ENCODE measurements around the gene USH2A.

GRCh38 chr1:216422821-216423520 is at the start of gene USH2A:
- TF ChIP-seq CTCF (IDR thresholded peaks at IDR 0.05) (no peak), POLR2A (IDR thresholded peaks at IDR 0.05) (no peak)

Data from testis (tissue), 2 donors.